NCI-H510A (cell line): Measurements from ENCODE around the gene BLOC1S1.

Experiments
- DNase-seq: peaks from one replicate; lab custom pipeline; 2025; lab: John Stamatoyannopoulos, UW

The BLOC1S1 gene

GRCh38 chr12:55711786-55712553 lies 3.9 kb upstream of the BLOC1S1 start:
- DNase-seq: no peak

GRCh38 chr12:55712700-55713415 lies 3.0 kb upstream of the BLOC1S1 start:
- DNase-seq: no peak

GRCh38 chr12:55713721-55714120 lies 2.1 kb upstream of the BLOC1S1 start:
- no peak for DNase-seq

- DNase-seq: no peak
Observed at GRCh38 chr12:55715169-55715764, 579 bp upstream of the BLOC1S1 start.

- no peak for DNase-seq
Observed at GRCh38 chr12:55716582-55716957, 724 bp downstream of the BLOC1S1 start.

GRCh38 chr12:55717011-55718007 lies 1.5 kb downstream of the BLOC1S1 start:
- DNase-seq: no peak

GRCh38 chr12:55718015-55718414 lies 2.2 kb downstream of the BLOC1S1 start:
- no peak for DNase-seq

- no peak for DNase-seq
Observed at GRCh38 chr12:55718624-55719275, 2.9 kb downstream of the BLOC1S1 start.

GRCh38 chr12:55719371-55719770 lies 3.5 kb downstream of the BLOC1S1 start:
- DNase-seq: no peak

GRCh38 chr12:55720071-55720564 lies 4.3 kb downstream of the BLOC1S1 start, which contains the start of gene RDH5:
Gene RDH5 (plus strand): TSS chr12:55720393. CDS start chr12:55721185, 792 bp downstream.
- DNase-seq: no peak

GRCh38 chr12:55720894-55721444 lies 5.1 kb downstream of the BLOC1S1 start:
- DNase-seq: no peak

GRCh38 chr12:55721601-55722213 lies 5.9 kb downstream of the BLOC1S1 start:
- no peak for DNase-seq

- DNase-seq: no peak
Observed at GRCh38 chr12:55722948-55723347, 7.1 kb downstream of the BLOC1S1 start.

GRCh38 chr12:55723516-55724225 lies 7.8 kb downstream of the BLOC1S1 start:
- no peak for DNase-seq

- peak; percentile 24 for DNase-seq
Observed at GRCh38 chr12:55724226-55724939, 8.5 kb downstream of the BLOC1S1 start.

- DNase-seq: no peak
Observed at GRCh38 chr12:55724940-55725309, 9.1 kb downstream of the BLOC1S1 start.

- DNase-seq: no peak
Observed at GRCh38 chr12:55725556-55725955, 9.7 kb downstream of the BLOC1S1 start.

GRCh38 chr12:55726971-55727370 lies 11.1 kb downstream of the BLOC1S1 start:
- no peak for DNase-seq

- no peak for DNase-seq
Observed at GRCh38 chr12:55727643-55728185, 11.9 kb downstream of the BLOC1S1 start.
